ENCODE data around the gene ZNF488.

The ZNF488 gene

DNA sequence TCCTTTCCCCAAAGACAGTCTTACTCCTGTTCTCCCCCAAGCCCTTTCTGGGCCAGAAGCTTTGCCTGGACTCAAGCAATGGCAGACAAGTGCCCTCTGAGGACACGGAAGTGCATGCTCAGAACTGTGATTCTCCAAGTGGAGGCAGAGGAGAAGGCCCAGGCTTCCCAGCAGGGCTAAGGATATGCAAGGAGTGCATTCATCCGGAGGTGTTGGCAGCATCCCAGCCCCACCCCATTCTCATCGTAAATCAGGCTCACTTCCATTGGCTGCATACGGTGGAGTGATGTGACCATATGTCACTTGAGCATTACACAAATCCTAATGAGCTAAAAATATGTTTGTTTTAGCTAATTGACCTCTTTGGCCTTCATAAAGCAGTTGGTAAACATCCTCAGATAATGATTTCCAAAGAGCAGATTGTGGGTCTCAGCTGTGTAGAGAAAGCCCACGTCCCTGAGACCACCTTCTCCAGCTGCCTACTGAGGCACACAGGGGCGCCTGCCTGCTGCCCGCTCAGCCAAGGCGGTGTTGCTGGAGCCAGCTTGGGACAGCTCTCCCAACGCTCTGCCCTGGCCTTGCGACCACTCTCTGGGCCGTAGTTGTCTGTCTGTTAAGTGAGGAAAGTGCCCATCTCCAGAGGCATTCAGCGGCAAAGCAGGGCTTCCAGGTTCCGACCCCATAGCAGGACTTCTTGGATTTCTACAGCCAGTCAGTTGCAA, 37.4 kb downstream of the ZNF488 start:
- DNase-seq, result no peak

DNA sequence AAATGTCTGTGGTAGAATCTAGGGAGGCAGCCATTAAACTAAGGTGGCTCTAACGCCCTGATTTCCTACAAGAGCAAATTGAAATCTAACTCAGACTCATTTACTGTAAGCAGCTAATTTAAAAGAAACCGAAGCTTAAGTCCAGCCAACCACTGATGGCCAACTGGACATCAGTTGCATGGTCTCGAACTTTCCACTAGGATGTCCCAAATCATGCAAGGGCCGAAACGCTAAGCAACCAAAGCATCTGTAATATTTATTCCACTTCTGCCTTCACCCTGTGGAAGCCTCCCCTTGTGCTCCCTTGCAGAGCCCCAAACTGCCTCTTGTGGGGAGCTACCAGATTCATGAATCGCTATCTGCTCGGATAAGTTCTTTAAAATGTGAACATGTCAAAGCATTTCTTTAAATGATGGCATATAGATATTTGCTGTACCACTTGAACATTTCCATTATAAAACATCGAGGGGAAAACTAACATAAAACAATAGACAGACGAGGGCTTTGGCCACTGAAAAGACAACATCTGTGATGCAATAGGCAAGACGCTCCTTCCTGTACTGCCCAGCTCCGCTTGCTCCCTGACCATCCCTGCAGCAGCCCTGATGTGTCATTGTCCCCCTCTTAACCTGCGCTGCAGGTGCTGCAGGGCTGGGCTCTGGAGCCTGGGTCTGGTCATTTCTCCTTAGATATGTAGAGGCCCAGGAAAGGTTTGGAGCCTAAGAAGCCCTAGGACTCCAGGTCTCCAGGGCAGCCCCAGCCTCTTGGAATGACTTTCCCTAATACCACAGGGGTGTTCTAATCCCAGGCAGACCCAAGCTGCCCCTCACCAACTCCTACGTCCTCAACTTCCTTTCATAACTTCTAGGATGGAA, 38.9 kb downstream of the ZNF488 start:
- no peak for DNase-seq

DNA sequence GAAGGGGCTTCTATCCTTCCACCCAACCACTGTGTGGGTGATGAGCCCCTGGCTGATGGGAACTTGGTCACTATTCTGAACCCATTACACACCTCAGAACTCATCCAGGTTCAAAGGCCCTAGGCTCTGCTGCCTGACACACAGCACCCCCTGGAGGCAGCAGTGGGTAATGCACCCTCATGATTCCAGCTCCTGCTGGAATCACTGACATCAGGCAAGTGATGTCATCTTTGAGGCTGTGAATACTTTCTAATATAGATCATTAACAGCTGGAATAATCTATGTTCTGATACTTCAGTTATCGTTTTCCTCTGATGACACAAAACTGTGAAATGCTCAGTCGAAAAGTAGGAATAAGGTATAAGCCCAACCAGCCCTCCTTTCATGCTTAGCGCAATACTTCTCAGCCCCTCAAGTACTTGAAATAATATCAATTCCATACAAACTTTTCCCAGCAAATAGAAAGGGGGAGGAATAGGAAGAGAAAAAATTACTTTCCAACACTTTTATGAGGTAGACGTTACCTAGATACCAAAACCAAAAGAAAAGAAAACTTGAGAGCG, 43.4 kb downstream of the ZNF488 start:
- peak; percentile 4 for DNase-seq

DNA sequence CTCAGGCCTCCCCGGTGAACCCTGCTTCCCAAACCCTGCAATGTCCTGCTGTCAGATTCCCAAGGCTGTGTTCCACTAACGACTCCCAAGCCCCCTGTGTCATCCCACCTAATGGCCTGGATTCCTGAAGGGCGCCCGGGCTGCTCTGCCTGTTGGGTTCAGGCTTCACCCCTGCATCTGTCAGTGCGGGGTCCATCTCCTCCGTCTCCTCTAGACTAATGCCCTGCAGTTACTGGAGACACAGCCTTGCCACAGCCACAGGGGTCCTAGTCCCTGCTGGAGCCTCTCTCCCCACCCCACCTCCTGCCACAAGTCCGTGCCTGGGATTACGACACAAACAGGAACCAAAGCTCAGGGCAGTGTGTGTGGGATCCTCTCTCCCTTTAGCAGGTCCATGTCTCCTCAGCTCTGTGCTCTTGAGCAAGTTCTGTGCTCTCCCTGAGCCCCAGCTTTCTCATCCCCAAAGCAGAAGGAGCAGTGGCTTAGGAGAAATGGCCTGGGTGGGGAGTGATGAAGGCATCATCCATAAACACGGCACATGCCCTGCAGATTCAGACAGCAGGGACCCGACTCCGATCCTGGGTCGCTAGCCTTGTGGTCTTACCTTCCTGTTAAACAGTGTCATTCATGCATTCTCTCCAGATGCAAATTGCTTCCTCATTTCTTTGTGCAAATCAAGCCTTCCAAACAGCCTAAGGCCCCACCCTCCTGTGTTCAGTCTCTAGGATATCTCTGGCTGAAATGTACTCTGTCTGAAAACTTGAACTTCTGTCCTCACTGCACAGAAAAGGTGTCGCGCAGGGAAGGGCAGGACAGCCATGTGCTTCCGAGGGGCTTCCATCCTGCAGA, 44.1 kb downstream of the ZNF488 start:
- DNase-seq, result peak; percentile 33

DNA sequence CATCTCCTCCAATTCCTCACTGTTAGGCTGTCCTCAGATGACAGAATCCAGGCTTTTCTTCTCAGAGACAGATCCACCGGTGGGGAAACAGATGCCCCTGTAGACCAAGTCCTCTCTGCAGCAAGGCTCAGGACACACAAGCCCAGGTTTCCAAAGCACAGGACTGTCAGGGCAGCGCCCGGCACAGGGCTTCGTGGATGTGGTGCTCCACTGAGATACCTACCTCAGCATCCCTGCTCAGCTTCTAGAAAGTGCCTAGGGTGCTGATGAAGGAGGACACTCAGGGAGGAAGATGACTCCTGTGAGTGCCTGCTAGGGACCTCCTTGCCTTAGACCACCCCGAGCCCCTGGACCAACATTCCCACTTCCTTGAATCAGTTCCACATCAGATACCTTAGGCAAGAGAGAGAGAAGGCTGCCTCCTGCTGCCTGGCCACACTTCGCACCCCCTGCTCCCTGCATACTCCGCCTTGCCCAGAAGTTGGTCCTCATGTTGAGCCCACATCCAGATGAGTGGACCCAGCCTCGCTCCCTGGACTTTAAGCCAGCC, 44.8 kb downstream of the ZNF488 start:
- no peak for DNase-seq

DNA sequence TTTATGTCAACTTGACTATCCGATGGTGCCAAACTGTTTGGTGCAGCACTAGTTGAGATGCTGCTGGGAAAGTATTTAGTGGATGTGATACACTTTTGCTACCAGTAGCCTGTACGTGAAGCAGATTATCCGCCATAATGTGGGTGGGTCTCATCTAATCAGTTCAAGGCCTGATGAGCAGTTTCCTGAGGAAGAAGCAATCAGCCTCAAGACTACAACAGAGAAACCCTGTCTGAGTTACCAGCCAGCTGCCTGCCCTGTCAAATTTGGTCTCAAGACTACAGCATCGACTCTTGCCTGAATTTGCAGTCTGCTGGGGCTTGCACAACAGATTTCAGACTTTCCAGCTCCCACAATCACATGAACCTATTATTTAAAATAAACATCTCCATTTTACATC, 46.8 kb downstream of the ZNF488 start:
- no peak for DNase-seq

DNA sequence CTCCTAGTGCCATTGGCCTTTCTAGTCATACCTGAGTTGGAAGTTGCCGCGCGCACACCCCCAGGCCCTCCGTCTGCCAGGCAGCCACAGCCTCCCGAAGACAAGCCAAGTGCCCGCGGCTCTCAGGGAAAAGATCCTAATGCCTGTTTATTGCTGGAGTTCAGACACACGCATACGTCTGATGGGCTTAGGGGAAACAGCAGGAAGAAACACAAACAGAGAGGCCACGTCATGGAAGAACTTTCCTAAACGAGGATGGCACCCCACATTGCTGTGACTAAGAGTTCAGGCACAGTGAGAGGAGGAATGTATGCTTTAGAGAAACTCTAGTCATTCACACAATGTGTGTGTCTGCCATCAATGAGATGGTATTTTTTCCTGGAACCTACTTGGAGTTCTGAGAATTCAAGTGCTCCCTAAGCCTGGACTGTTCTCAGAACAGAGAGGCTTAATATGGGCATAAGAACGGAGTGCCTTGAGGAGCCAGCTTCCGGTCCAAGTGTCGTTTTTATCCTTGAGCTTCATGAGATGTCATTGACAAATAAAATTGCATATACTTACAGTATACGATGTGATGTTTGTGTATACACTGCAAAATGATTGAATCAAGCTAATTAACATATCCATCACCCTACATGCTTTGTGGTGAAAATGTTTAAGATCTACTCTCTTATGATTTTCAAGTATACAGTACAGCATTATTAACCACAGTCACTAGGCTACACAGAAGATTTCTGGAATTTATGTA, 47.5 kb downstream of the ZNF488 start:
- no peak for DNase-seq

DNA sequence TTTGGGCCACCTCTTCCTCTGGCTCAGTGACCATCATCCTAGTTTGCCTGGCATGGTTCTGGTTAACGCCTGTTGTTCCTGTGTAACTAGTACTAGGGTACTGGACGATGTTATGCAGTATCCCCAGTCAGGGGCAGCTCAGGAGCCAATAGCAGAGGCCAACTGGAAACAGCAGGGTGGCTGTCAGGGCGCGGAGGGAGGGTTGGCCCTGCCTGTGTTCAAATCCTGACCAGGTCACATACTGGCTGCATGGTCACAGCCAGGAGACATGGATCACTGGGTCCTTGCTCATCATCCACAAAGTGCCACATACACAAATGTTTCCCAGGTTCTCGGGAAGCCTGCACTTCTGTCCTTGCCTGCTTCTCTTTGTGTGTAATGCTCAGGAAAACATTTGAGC, 48.2 kb downstream of the ZNF488 start:
- no peak for DNase-seq

DNA sequence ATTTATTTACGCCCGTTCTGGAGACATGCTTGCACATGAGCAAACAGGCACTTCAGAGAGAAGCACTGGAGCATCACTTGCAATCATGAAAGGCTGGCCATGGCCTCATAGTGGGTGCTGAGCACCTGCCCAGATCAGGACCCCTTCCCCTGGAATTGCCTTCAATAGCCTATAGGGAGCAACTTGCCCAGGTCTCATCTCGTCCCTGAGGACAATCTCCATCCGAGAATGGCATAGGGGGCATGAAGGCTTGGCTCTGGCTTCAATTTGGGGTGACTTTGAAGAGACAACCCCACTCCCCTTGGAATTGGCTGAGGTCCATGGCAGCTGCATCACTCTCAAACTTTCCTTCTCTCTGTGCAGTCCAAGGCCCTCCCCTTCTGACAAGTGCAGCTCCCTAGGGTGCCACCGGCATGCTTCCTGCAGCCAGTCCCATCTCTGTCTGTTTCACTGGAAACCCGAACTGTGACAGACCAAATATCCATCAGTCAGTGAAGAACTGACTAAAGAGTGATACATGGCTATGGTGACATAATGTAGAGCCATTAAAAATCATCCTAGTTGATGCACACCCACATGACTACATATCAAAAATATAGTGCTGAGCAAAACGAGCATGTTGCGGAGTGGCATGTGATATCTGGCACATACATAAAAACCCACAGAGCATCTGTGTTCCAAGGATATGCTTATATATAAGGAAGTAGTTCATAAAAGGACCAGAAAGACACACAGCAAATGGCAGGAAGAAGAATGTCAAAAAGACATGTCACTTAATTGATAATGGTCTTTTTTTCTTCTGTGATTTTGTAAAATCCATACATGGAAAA, 49.4 kb downstream of the ZNF488 start:
- DNase-seq, result no peak

DNA sequence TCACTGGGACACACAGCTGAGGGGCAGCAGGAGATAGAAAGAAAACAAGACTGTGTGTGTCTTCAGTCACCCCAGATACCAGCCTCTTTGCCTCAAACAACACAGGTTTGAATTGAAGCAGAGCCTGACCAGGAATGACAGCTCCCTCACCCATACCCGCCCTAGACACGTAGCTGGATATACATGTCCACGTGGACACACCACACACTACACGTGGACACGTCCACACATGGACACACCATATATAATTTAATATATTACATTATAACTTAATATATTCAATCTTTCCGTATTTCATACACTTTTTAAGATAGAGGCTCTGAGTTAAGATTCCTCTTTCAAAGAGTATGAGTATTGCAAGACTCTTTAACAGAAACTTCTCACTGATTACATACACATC, 50.6 kb downstream of the ZNF488 start:
- DNase-seq, result no peak

DNA sequence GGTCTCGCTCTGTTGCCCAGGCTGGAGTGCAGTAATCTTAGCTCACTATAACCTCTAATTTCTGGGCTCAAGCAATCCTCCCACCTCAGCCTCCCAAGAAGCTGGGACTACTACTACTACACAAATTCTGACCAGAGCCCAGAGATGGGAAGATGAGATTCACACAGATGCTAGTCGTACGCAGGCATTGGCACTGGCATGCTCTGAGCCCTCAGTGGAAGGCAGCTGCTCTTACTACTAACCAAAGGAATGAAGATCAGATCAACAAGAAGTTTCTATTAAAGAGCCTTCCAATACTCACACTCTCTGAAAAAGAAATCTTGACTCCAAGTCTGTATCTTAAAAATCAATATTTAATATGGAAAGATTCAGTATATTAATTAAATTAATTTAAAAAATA, 51.1 kb downstream of the ZNF488 start:
- no peak for DNase-seq

DNA sequence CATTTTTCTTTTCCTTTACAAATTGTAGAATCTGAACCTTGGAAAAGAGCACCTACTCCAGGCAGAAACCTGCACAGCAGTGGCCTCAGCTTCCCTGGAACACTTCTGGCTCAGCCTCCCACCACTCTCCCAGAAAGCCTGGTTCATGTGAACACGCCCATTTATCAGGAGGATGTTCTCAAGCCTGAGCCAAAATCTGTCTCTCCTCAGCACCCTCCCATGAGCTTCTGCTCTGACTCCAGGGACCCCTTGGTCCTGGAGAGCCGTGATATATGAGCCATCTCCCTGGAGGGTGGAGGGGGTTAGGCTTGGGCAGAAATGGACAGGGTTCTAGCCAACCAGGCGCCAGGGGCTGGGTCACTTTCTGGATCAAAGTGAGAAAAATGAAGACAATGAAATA, 51.7 kb downstream of the ZNF488 start:
- DNase-seq, result no peak

DNA sequence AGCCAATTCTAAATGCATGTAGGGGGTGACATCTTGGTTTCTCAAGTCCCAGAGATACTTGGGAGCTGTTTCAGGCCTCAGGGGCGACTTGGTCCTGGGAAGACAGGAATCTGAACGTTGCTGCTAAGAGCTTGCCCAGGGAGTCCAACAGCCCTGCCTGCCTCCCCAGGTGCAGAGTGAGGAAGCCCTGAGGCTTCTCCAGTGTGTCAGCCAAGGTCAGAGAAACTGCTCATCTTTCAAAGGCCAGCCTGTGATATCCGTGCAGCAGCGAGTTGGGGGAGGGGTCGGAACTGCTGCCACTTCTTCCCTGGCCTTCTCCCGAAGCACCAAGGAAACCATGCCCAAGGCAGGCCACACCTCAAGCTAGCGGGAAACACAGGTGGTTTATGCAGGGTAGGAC, 52.1 kb downstream of the ZNF488 start:
- DNase-seq, result no peak

DNA sequence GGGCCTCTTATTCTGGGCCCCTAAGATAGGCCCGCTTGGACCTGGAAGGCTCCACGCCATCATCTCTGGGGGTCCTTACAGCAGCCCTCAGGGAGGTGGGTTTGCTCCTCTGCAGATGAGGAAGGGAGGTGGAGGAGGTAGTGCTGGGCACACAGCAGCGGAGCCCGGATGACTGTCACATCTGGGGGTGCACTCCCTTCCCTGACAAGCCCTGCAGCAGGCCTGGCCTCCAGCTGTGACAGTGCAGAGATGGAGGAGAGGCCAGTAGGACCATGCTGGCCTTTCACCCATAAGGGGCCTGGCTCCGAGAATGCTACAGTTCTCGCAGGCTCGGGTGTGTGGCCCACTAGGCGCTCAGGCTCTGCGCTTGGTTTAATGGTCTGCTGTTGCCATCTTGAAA, 52.6 kb downstream of the ZNF488 start:
- DNase-seq, result no peak

DNA sequence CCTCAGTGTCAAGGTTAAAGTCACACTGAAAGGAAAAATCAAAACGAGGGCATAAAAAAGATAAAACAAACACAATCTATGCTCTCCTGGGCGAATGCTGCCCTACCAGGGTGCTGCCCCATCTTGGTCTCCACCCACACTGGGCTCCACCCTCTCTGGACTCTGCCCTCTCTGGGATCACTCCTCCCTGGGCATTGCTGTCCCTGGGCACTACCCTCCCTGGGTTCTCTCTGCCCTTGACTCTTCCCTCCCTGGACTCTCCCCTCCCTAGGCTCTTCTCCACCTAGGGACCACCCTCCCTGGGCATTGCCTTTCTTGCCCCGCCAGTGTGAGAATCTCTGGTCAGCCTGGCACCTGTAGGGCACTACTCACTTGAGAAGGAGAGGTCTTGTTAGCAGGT, 53.3 kb downstream of the ZNF488 start:
- DNase-seq, result no peak

DNA sequence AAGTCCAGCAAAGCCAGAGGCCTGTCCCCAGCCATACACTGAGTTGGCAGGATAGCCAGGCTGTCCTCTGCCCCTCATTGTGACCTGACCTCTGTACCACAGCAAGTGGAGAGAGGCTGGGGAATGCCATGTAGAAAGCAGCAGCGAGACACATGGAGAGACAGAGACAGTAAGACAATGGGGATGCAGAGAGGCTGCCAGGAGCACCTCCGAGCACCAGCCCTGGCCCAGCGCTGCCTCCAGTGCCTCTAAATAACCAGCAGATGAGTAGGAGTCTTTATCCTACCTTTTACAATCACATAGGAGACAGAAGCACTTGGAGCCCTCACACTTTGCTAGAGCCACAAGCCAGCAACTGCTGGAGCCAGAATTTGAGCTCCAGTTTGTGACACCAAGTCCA, 53.7 kb downstream of the ZNF488 start:
- DNase-seq, result no peak

DNA sequence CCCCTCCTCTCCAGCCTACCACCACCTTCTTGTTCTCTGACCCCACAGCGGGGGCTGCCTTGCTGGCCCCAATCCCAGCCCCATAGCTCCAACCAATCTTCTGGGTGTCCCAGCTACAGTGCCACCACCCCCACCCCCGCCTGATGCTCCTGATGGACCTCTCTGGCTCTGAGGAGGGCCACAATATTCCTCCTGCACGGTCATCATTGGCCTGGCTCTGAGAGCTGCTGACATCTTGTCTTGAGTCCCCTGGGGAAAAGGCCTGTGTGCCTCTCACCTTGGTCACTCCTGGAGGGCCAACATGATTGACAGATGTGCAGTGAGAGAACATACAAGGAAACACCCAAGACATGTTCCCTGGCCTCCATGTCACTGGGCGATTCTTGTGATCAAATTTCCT, 54.2 kb downstream of the ZNF488 start:
- no peak for DNase-seq

DNA sequence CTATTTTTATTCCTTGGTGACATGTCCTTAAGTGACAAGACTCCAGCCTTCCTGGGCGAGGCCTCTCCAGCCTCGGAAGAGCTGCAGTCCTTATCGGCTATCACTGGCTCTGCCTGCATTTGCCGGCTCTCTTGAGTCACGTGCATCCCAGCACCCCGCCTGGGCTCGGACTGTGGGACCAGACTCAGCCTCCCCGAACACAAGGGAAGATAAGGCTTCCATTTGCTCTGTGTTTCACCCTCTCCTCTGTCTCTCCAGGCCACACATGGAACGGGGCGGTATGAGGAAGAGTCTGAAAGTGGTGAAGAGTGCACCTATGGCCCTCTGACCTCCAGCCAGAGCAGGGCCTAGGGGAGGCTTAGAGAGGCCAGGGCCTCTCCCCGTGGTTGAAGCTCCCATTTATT, 57.2 kb downstream of the ZNF488 start:
- no peak for DNase-seq

DNA sequence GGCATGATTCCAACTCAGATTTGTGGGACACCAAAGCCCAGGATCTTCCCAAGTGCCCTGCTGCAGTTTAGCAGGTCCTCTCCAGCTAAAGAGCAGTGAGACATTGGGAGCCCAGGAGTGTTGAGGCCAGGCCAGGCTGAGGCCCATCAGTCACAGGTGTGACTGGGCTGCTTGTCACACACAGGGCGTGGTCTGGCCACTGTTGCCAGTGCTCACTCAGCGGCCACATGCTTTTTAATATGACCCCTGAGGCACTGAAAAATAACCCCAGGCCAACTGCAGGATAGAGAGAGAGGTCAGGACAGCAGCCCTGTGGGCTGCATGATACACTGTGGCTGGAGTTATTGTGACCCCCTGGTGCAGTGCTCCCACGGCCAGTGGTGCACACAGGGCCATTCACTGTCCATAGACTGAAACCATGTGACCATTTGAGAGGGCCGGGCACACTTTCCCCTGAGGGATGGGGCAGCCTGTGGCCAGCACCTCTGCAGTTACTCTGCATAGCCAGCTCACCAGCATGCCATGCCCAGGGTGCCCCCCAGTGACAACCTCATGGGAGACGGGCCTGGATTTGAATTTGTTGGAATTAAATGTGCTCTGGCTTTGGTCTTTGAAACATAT, 57.7 kb downstream of the ZNF488 start:
- no peak for DNase-seq
